ENCODE data around the gene TMEM212. TPM values are rescaled to one million over a fixed set of nuclear protein-coding genes. Genes with fewer than 3 reads are reported as not detected.

Gene TMEM212
- total and polyA plus RNA-seq, 2 of the 13 experiments (the other 11 are each of a cell fraction or from before 2014, with no cell fraction given), result not detected

- TF ChIP-seq ZNF30 (CRISPR knock-in tag; IDR thresholded peaks at IDR 0.05) (no peak), RCOR2 (CRISPR knock-in tag; IDR thresholded peaks at IDR 0.05) (no peak), RARG (CRISPR knock-in tag; IDR thresholded peaks at IDR 0.05; ENCODE audit: low read depth) (no peak), HMG20B (CRISPR knock-in tag; conservative IDR thresholded peaks at IDR 0.05) (no peak), MAFK (conservative IDR thresholded peaks at IDR 0.05 in 1 of 2, IDR thresholded peaks at IDR 0.05 in 1 of 2; ENCODE audit: low read length in 2 of 2) (no peak), HNF4G (IDR thresholded peaks at IDR 0.05; ENCODE audit: borderline replicate concordance, low read depth, low read length) (no peak), HNF4G (CRISPR knock-in tag; IDR thresholded peaks at IDR 0.05; ENCODE audit: borderline replicate concordance, low read depth) (no peak), ZBTB7A (CRISPR knock-in tag; IDR thresholded peaks at IDR 0.05) (no peak), NFYB (CRISPR knock-in tag; IDR thresholded peaks at IDR 0.05) (0 out of 2 replicates have a peak, but pooled peaks have one; percentile 10), TEAD2 (CRISPR knock-in tag; IDR thresholded peaks at IDR 0.05) (no peak), CBX2 (IDR thresholded peaks at IDR 0.05; ENCODE audit: low read depth, low read length) (no peak), CBX2 (CRISPR knock-in tag; IDR thresholded peaks at IDR 0.05; ENCODE audit: low read depth) (no peak), ZNF33A (CRISPR knock-in tag; IDR thresholded peaks at IDR 0.05; ENCODE audit: borderline replicate concordance) (no peak), RAD51 (IDR thresholded peaks at IDR 0.05; ENCODE audit: borderline replicate concordance) (no peak), ZNF501 (CRISPR knock-in tag; IDR thresholded peaks at IDR 0.05) (no peak), NFIC (IDR thresholded peaks at IDR 0.05; ENCODE audit: low read length) (no peak), JUN (CRISPR knock-in tag; IDR thresholded peaks at IDR 0.05) (peak; percentile 59; the same call in 1 of the 2 replicates), ZNF790 (CRISPR knock-in tag; IDR thresholded peaks at IDR 0.05; ENCODE audit: borderline replicate concordance) (no peak), SOX13 (IDR thresholded peaks at IDR 0.05) (no peak), SOX13 (CRISPR knock-in tag; conservative IDR thresholded peaks at IDR 0.05 in 1 of 2, IDR thresholded peaks at IDR 0.05 in 1 of 2) (no peak; a peak in 1 of 4 replicates), ZNF468 (CRISPR knock-in tag; IDR thresholded peaks at IDR 0.05) (no peak), ZNF841 (CRISPR knock-in tag; IDR thresholded peaks at IDR 0.05; ENCODE audit: borderline replicate concordance) (no peak), ZNF260 (CRISPR knock-in tag; IDR thresholded peaks at IDR 0.05; ENCODE audit: borderline replicate concordance, low read depth) (no peak), MBNL3 (CRISPR knock-in tag; conservative IDR thresholded peaks at IDR 0.05) (no peak)
- TF ChIP-seq, protein P1, sequence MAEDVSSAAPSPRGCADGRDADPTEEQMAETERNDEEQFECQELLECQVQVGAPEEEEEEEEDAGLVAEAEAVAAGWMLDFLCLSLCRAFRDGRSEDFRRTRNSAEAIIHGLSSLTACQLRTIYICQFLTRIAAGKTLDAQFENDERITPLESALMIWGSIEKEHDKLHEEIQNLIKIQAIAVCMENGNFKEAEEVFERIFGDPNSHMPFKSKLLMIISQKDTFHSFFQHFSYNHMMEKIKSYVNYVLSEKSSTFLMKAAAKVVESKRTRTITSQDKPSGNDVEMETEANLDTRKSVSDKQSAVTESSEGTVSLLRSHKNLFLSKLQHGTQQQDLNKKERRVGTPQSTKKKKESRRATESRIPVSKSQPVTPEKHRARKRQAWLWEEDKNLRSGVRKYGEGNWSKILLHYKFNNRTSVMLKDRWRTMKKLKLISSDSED (CRISPR knock-in tag; IDR thresholded peaks at IDR 0.05), result no peak
- TF ChIP-seq, protein P2, sequence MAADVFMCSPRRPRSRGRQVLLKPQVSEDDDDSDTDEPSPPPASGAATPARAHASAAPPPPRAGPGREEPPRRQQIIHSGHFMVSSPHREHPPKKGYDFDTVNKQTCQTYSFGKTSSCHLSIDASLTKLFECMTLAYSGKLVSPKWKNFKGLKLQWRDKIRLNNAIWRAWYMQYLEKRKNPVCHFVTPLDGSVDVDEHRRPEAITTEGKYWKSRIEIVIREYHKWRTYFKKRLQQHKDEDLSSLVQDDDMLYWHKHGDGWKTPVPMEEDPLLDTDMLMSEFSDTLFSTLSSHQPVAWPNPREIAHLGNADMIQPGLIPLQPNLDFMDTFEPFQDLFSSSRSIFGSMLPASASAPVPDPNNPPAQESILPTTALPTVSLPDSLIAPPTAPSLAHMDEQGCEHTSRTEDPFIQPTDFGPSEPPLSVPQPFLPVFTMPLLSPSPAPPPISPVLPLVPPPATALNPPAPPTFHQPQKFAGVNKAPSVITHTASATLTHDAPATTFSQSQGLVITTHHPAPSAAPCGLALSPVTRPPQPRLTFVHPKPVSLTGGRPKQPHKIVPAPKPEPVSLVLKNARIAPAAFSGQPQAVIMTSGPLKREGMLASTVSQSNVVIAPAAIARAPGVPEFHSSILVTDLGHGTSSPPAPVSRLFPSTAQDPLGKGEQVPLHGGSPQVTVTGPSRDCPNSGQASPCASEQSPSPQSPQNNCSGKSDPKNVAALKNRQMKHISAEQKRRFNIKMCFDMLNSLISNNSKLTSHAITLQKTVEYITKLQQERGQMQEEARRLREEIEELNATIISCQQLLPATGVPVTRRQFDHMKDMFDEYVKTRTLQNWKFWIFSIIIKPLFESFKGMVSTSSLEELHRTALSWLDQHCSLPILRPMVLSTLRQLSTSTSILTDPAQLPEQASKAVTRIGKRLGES (CRISPR knock-in tag; IDR thresholded peaks at IDR 0.05; ENCODE audit: borderline replicate concordance), result no peak
- TF ChIP-seq, protein P3, sequence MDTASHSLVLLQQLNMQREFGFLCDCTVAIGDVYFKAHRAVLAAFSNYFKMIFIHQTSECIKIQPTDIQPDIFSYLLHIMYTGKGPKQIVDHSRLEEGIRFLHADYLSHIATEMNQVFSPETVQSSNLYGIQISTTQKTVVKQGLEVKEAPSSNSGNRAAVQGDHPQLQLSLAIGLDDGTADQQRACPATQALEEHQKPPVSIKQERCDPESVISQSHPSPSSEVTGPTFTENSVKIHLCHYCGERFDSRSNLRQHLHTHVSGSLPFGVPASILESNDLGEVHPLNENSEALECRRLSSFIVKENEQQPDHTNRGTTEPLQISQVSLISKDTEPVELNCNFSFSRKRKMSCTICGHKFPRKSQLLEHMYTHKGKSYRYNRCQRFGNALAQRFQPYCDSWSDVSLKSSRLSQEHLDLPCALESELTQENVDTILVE (CRISPR knock-in tag; IDR thresholded peaks at IDR 0.05), result no peak
- TF ChIP-seq, protein P4, sequence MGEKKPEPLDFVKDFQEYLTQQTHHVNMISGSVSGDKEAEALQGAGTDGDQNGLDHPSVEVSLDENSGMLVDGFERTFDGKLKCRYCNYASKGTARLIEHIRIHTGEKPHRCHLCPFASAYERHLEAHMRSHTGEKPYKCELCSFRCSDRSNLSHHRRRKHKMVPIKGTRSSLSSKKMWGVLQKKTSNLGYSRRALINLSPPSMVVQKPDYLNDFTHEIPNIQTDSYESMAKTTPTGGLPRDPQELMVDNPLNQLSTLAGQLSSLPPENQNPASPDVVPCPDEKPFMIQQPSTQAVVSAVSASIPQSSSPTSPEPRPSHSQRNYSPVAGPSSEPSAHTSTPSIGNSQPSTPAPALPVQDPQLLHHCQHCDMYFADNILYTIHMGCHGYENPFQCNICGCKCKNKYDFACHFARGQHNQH (CRISPR knock-in tag; IDR thresholded peaks at IDR 0.05), result 0 out of 2 replicates have a peak, but pooled peaks have one; percentile 86
Measured at GRCh38 chr3:171809611-171809860, 33.6 kb upstream of the TMEM212 start (continued).

Measured in HepG2 (cell line).